ENCODE measurements around the gene ARHGDIB. TPM values are rescaled to one million over a fixed set of nuclear protein-coding genes. Genes with fewer than 3 reads are reported as not detected.

Gene ARHGDIB
- total RNA-seq, 1 donor, result 2.4 TPM

GRCh38 chr12:14959126-14959440, 2.3 kb downstream of the ARHGDIB start:
- TF ChIP-seq, protein P1, sequence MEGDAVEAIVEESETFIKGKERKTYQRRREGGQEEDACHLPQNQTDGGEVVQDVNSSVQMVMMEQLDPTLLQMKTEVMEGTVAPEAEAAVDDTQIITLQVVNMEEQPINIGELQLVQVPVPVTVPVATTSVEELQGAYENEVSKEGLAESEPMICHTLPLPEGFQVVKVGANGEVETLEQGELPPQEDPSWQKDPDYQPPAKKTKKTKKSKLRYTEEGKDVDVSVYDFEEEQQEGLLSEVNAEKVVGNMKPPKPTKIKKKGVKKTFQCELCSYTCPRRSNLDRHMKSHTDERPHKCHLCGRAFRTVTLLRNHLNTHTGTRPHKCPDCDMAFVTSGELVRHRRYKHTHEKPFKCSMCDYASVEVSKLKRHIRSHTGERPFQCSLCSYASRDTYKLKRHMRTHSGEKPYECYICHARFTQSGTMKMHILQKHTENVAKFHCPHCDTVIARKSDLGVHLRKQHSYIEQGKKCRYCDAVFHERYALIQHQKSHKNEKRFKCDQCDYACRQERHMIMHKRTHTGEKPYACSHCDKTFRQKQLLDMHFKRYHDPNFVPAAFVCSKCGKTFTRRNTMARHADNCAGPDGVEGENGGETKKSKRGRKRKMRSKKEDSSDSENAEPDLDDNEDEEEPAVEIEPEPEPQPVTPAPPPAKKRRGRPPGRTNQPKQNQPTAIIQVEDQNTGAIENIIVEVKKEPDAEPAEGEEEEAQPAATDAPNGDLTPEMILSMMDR (IDR thresholded peaks at IDR 0.05; ENCODE audit: insufficient read depth, low read length), result no peak
- no peak overlapping the region for H3K4me3 ChIP-seq (ENCODE audit: low read depth, low read length)
- no peak for DNase-seq (ENCODE audit: low read depth)

DNA sequence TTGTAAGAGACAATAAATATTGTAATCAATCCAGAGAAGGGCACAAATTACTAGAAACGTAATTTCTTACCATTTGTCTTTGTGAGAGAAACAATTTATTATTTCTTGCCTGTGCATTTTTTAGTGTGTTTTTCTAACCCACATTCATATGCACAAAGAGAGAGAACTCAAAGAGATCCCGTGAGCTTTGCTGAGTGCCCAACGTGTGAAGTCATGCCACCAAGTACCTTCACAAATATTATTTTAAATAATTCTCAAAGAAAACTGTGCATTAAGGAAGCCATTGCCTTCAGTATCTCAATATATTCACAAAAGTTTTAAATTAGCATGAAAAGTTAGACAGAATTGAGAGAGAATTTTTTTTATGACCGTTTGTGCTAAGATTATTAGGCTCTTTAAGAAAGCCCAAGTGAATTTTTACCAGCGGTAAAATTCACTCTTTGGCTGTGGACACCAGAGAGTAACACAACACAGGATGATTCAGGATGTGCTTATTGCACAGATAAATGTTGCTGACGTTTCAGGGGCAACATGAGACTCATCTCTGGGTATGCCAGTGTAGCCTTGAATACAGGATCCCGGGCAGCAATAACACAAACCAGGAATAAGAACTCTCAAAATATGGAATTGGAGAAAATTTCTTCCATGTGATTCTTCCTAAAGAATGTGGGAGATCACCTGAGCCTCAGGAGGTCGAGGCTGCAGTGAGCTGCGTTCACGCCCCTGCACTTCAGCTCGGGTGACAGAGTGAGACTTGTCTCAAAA, 2.9 kb downstream of the ARHGDIB start:
- DNase-seq (ENCODE audit: low read depth), result no peak
- no peak overlapping the region for H3K4me3 ChIP-seq (ENCODE audit: low read depth, low read length)
- TF ChIP-seq, protein P1 (IDR thresholded peaks at IDR 0.05; ENCODE audit: insufficient read depth, low read length), result no peak

GRCh38 chr12:14957551-14958168, 3.7 kb downstream of the ARHGDIB start:
- no peak for DNase-seq (ENCODE audit: low read depth)

DNA sequence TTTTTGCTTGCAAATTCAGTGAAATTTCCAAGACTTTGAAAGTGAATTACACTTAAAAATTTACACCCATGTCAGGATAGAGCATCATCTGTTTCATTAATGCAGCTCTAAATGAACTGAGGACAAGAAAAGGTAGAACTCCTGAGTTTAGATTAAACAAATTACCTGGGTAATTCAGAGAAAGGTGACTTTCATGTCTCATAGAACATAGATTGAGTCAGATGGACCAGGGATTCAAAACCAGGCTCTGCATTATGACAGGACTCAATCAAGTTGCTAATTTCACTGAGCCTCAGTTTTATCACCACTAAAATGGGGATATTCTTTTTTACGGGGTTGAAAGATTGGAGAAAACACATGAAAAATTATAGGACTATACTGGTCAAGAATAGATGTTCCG, 4.5 kb downstream of the ARHGDIB start:
- no peak overlapping the region for H3K4me3 ChIP-seq (ENCODE audit: low read depth, low read length)
- no peak for DNase-seq (ENCODE audit: low read depth)
- TF ChIP-seq, protein P1 (IDR thresholded peaks at IDR 0.05; ENCODE audit: insufficient read depth, low read length), result no peak

More at GRCh38 chr12:14957551-14958168, 3.7 kb downstream of the ARHGDIB start:
- TF ChIP-seq, protein P1 (IDR thresholded peaks at IDR 0.05; ENCODE audit: insufficient read depth, low read length), result no peak
- H3K4me3 ChIP-seq (ENCODE audit: low read depth, low read length), result no peak overlapping the region

- TF ChIP-seq, protein P1 (IDR thresholded peaks at IDR 0.05; ENCODE audit: insufficient read depth, low read length), result no peak
- no peak overlapping the region for H3K4me3 ChIP-seq (ENCODE audit: low read depth, low read length)
- no peak for DNase-seq (ENCODE audit: low read depth)
Measured at GRCh38 chr12:14956024-14956891, 5.1 kb downstream of the ARHGDIB start.

GRCh38 chr12:14954269-14954668, 7.1 kb downstream of the ARHGDIB start:
- no peak overlapping the region for H3K4me3 ChIP-seq (ENCODE audit: low read depth, low read length)
- TF ChIP-seq, protein P1 (IDR thresholded peaks at IDR 0.05; ENCODE audit: insufficient read depth, low read length), result no peak
- no peak for DNase-seq (ENCODE audit: low read depth)
